ENCODE data around the gene ERBIN.

The ERBIN gene

GRCh38 chr5:65961633-65962032 is 35.3 kb downstream of the ERBIN start:
- no peak overlapping the region for H3K27ac ChIP-seq (ENCODE audit: low read length)
- peaks cover 95% of the 10 kb centered on the region for H3K79me2 ChIP-seq (ENCODE audit: insufficient read depth, low read length)
- DNase-seq (no peak), ATAC-seq (ENCODE audit: insufficient read depth, low read depth) (no peak)
- peaks cover 62% of the 10 kb centered on the region for H4K20me1 ChIP-seq (ENCODE audit: insufficient read depth, low read length)
- no peak overlapping the region for H3K4me2 ChIP-seq (ENCODE audit: insufficient read depth, low read length)
- no peak overlapping the region for H3K4me3 ChIP-seq (ENCODE audit: low read depth in 1 of 2, low read length in 2 of 2)
- TF ChIP-seq CTCF (IDR thresholded peaks at IDR 0.05; ENCODE audit: borderline replicate concordance, extremely low read depth, low read length, poor library complexity, severe bottlenecking) (no peak), EZH2 (IDR thresholded peaks at IDR 0.05; ENCODE audit: borderline replicate concordance, low read depth, low read length, severe bottlenecking) (no peak)
- no peak overlapping the region for H2AFZ ChIP-seq (ENCODE audit: low read depth, low read length)
- H3K36me3 ChIP-seq (ENCODE audit: insufficient read depth, low read length) = peaks cover 8% of the 10 kb centered on the region
- H3K27me3 ChIP-seq (ENCODE audit: insufficient read depth, low read length, poor library complexity) = no peaks in the 10 kb centered on the region
- no peaks in the 10 kb centered on the region for H3K4me1 ChIP-seq (ENCODE audit: insufficient read depth, low read length)
- no peak overlapping the region for H3K9ac ChIP-seq (ENCODE audit: low read depth, low read length)
- peaks cover 2% of the 10 kb centered on the region for H3K9me3 ChIP-seq (ENCODE audit: insufficient read depth, low read length, severe bottlenecking)

GRCh38 chr5:65967288-65968066 is 41.1 kb downstream of the ERBIN start:
- TF ChIP-seq CTCF (IDR thresholded peaks at IDR 0.05; ENCODE audit: borderline replicate concordance, extremely low read depth, low read length, poor library complexity, severe bottlenecking) (no peak), EZH2 (IDR thresholded peaks at IDR 0.05; ENCODE audit: borderline replicate concordance, low read depth, low read length, severe bottlenecking) (no peak)
- H3K4me3 ChIP-seq (ENCODE audit: low read depth in 1 of 2, low read length in 2 of 2) = no peak overlapping the region
- H4K20me1 ChIP-seq (ENCODE audit: insufficient read depth, low read length) = peaks cover 57% of the 10 kb centered on the region
- no peak overlapping the region for H3K27ac ChIP-seq (ENCODE audit: low read length)
- H3K4me1 ChIP-seq (ENCODE audit: insufficient read depth, low read length) = no peaks in the 10 kb centered on the region
- H3K27me3 ChIP-seq (ENCODE audit: insufficient read depth, low read length, poor library complexity) = no peaks in the 10 kb centered on the region
- H3K4me2 ChIP-seq (ENCODE audit: insufficient read depth, low read length) = no peak overlapping the region
- peaks cover 19% of the 10 kb centered on the region for H3K36me3 ChIP-seq (ENCODE audit: insufficient read depth, low read length)
- peaks cover 100% of the 10 kb centered on the region for H3K79me2 ChIP-seq (ENCODE audit: insufficient read depth, low read length)
- H3K9ac ChIP-seq (ENCODE audit: low read depth, low read length) = no peak overlapping the region
- no peaks in the 10 kb centered on the region for H3K9me3 ChIP-seq (ENCODE audit: insufficient read depth, low read length, severe bottlenecking)
- peak; percentile 50; the same call in 1 of the 3 replicates for ATAC-seq (ENCODE audit: insufficient read depth, low read depth)
- DNase-seq = no peak
- H2AFZ ChIP-seq (ENCODE audit: low read depth, low read length) = no peak overlapping the region

- Histone ChIP-seq H3K4me2 (ENCODE audit: insufficient read depth, low read length) (no peak overlapping the region), H3K36me3 (ENCODE audit: insufficient read depth, low read length) (peaks cover 33% of the 10 kb centered on the region), H3K9me3 (ENCODE audit: insufficient read depth, low read length, severe bottlenecking) (peaks cover 5% of the 10 kb centered on the region), H3K27ac (ENCODE audit: low read length) (no peak overlapping the region), H3K4me3 (ENCODE audit: low read depth in 1 of 2, low read length in 2 of 2) (no peak overlapping the region), H3K79me2 (ENCODE audit: insufficient read depth, low read length) (peaks cover 99% of the 10 kb centered on the region), H3K4me1 (ENCODE audit: insufficient read depth, low read length) (no peaks in the 10 kb centered on the region), H3K9ac (ENCODE audit: low read depth, low read length) (no peak overlapping the region), H2AFZ (ENCODE audit: low read depth, low read length) (no peak overlapping the region), H4K20me1 (ENCODE audit: insufficient read depth, low read length) (peaks cover 49% of the 10 kb centered on the region), H3K27me3 (ENCODE audit: insufficient read depth, low read length, poor library complexity) (no peaks in the 10 kb centered on the region)
- ATAC-seq (ENCODE audit: insufficient read depth, low read depth) (no peak), DNase-seq (no peak)
- TF ChIP-seq EZH2 (IDR thresholded peaks at IDR 0.05; ENCODE audit: borderline replicate concordance, low read depth, low read length, severe bottlenecking) (no peak), CTCF (IDR thresholded peaks at IDR 0.05; ENCODE audit: borderline replicate concordance, extremely low read depth, low read length, poor library complexity, severe bottlenecking) (no peak)
Observed at GRCh38 chr5:65969539-65970393, 43.4 kb downstream of the ERBIN start.

Measured in DND-41 (cell line).